PC-3 (cell line): Measurements from ENCODE around the gene MYLK3. TPM values are rescaled to one million over a fixed set of nuclear protein-coding genes. Genes with fewer than 3 reads are reported as not detected.

Experiments
- ATAC-seq: fragments of 200-7000 bp; cut with Tn5 transposase; 2 replicates; pipeline ENCODE4 v1.9.1; 2020; ENCODE audit warnings: mild to moderate bottlenecking, moderate library complexity
- BruUV-seq: library from RNA; stranded (reverse); fragments of 400-500 nt; replicated peaks from 2 replicates; lab custom pipeline; 2021; lab: Mats Ljungman, UMichigan
- CTCF ChIA-PET: fragments of 300-600 bp; sonication (Branson Sonifier 250); formaldehyde crosslinking; loops from one replicate; lab custom pipeline; 2022; ENCODE audit warnings: antibody characterized with exemption; lab: Charles Lee
- POLR2A ChIA-PET: fragments of 300-600 bp; sonication (Branson Sonifier 250); formaldehyde crosslinking; loops from one replicate; lab custom pipeline; 2022; ENCODE audit warnings: antibody characterized with exemption; ENCODE audit not compliant: unreplicated experiment; lab: Charles Lee
- DNase-seq: peaks from one replicate; pipeline ENCODE4 v3.0.0-alpha.2; 2015
- H2AFZ ChIP-seq: fragments of 300-600 bp; sonication (generic); 2 replicates; pipeline ENCODE4 v1.6.0; 2016; ENCODE audit warnings: antibody characterized with exemption, low read length
- H3F3A ChIP-seq: fragments of 300-600 bp; sonication (generic); one replicate; pipeline ENCODE4 v1.6.0; 2017; ENCODE audit warnings: antibody characterized with exemption, low read length, control low read depth, mild to moderate bottlenecking; ENCODE audit not compliant: unreplicated experiment
- H3K27ac ChIP-seq: fragments of 300-600 bp; sonication (generic); 2 replicates; pipeline ENCODE4 v1.5.1; 2016; ENCODE audit warnings: mild to moderate bottlenecking, low read length
- H3K27me3 ChIP-seq: fragments of 300-600 bp; sonication (generic); 2 replicates; pipeline ENCODE4 v1.6.1; 2016; ENCODE audit warnings: low read length, mixed read lengths
- H3K36me3 ChIP-seq: fragments of 300-600 bp; sonication (generic); 2 replicates; pipeline ENCODE4 v1.6.1; 2016; ENCODE audit warnings: low read depth, mixed run types, low read length, mixed read lengths
- H3K4me1 ChIP-seq: fragments of 300-600 bp; sonication (generic); 2 replicates; pipeline ENCODE4 v1.5.1; 2016; ENCODE audit warnings: low read length; ENCODE audit not compliant: insufficient read depth
- H3K4me2 ChIP-seq: fragments of 300-600 bp; sonication (generic); 2 replicates; pipeline ENCODE4 v1.6.0; 2016; ENCODE audit warnings: low read length
- H3K4me3 ChIP-seq: fragments of 300-600 bp; sonication (generic); 2 replicates; pipeline ENCODE4 v1.5.1; 2016; ENCODE audit warnings: mild to moderate bottlenecking, low read length, mixed read lengths
- H3K79me2 ChIP-seq: fragments of 300-600 bp; sonication (generic); 2 replicates; pipeline ENCODE4 v1.6.1; 2017; ENCODE audit warnings: low read length, mixed read lengths
- H3K9ac ChIP-seq: fragments of 300-600 bp; sonication (generic); 2 replicates; pipeline ENCODE4 v1.6.0; 2016; ENCODE audit warnings: mild to moderate bottlenecking, low read length
- H3K9me2 ChIP-seq: fragments of 300-600 bp; sonication (generic); replicated peaks from 2 replicates; pipeline ENCODE4 v1.6.1; 2016; ENCODE audit warnings: mixed run types, low read length, mixed read lengths
- H3K9me3 ChIP-seq: fragments of 300-600 bp; sonication (generic); 2 replicates; pipeline ENCODE4 v1.6.1; 2016; ENCODE audit warnings: low read length, mixed read lengths
- H4K20me1 ChIP-seq: fragments of 300-600 bp; sonication (generic); 2 replicates; pipeline ENCODE4 v1.6.1; 2016; ENCODE audit warnings: low read length, mixed read lengths
- EZH2 ChIP-seq: fragments of 300-600 bp; sonication (generic); IDR thresholded peaks from one replicate; pipeline ENCODE4 v1.6.1; 2017; ENCODE audit warnings: antibody characterized with exemption, mild to moderate bottlenecking, low read length; ENCODE audit not compliant: unreplicated experiment
- EZH2phosphoT487 ChIP-seq: fragments of 300-600 bp; sonication (generic); IDR thresholded peaks from 2 replicates; pipeline ENCODE4 v1.6.1; 2018; ENCODE audit warnings: mild to moderate bottlenecking, antibody characterized with exemption, low read length, borderline replicate concordance
- intact Hi-C: fragments of 100-400 bp; cut with micrococcal nuclease; formaldehyde crosslinking; loops from 2 replicates; pipeline ENCODE4 v1.9.0; 2023
- total RNA-seq: library from RNA; depleted of rRNA; stranded (reverse); fragments of >200 nt; gene quantifications from 2 replicates; pipeline ENCODE4 v1.2.3, GENCODE V29; 2014
- TF ChIP-seq, protein P1 (sequence below): fragments of 300-600 bp; sonication (generic); conservative IDR thresholded peaks from 2 replicates; pipeline ENCODE4 v1.5.1; 2017; ENCODE audit warnings: antibody characterized with exemption, low read depth, mild to moderate bottlenecking, low read length

MYLK3 gene
- total RNA-seq, 1 experiment from 2014 or later: under 0.01 TPM

DNA sequence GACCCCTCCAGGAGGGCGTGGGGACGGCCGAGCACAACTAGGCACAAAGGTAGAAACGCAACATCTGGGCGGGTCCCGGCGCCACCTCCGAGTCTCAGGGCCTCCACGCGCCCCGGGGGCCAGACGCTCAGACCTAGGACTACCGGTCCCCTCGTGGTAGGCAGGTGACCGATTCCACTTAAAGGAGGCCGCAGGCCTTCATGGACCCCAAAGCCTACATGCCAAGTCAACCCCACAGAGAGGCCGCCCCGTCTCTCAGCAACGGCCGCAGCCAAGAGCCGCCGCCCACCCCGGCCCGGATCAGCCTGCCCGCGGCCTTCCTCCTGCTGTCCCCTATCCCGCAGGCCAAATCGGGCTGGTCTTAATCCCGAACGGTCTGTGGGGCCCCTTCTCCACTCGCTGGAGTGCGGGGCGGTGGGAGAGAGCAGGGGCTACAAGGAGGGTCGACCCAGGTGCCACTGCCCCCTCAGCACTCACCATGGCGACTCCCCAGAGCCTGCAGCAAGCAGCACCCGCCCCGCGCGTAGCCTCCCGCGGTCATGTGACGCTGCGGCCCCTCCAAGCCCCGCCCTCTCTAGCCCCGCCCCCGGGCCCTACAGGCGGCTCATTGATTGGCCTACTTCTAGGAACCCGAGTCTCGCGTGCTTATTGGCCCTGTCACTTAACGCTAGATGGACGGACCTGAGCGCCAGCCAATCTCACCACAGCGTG is 59.3 kb downstream of the MYLK3 start, which contains the start of gene VPS35:
Gene VPS35, minus strand, starts transcription at position 525 of the 711 bp plus-strand sequence. Its CDS starts 45 bp downstream, at position 480.
- Histone ChIP-seq H3K9me2 (no peaks in the 10 kb centered on the region), H3K9ac (peak within 1 kb of the TSS; percentile 89), H4K20me1 (peaks cover 62% of the 10 kb centered on the region), H3F3A (no peaks in the 10 kb centered on the region), H3K27ac (peak within 1 kb of the TSS; percentile 71), H3K9me3 (no peaks in the 10 kb centered on the region), H3K4me3 (peak within 1 kb of the TSS; percentile 95), H3K4me2 (peak within 1 kb of the TSS; percentile 94), H3K36me3 (peaks cover 21% of the 10 kb centered on the region), H3K27me3 (no peaks in the 10 kb centered on the region), H2AFZ (peak within 1 kb of the TSS; percentile 96), H3K4me1 (peaks cover 23% of the 10 kb centered on the region), H3K79me2 (peaks cover 79% of the 10 kb centered on the region)
- ChIA-PET CTCF (no interaction called here), POLR2A (no interaction called here)
- BruUV-seq: no TSS peak
- TF ChIP-seq, protein P1, sequence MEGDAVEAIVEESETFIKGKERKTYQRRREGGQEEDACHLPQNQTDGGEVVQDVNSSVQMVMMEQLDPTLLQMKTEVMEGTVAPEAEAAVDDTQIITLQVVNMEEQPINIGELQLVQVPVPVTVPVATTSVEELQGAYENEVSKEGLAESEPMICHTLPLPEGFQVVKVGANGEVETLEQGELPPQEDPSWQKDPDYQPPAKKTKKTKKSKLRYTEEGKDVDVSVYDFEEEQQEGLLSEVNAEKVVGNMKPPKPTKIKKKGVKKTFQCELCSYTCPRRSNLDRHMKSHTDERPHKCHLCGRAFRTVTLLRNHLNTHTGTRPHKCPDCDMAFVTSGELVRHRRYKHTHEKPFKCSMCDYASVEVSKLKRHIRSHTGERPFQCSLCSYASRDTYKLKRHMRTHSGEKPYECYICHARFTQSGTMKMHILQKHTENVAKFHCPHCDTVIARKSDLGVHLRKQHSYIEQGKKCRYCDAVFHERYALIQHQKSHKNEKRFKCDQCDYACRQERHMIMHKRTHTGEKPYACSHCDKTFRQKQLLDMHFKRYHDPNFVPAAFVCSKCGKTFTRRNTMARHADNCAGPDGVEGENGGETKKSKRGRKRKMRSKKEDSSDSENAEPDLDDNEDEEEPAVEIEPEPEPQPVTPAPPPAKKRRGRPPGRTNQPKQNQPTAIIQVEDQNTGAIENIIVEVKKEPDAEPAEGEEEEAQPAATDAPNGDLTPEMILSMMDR: no peak
- no peak for TF ChIP-seq EZH2phosphoT487
- no peak for TF ChIP-seq EZH2
- intact Hi-C loops: loop anchor here (1.0 to 5.0 kb wide), 2 partner anchors 16 to 113 kb away; no protein-coding TSS in a partner anchor
- peak; percentile 93 for DNase-seq
- ATAC-seq: peak; percentile 81

DNA sequence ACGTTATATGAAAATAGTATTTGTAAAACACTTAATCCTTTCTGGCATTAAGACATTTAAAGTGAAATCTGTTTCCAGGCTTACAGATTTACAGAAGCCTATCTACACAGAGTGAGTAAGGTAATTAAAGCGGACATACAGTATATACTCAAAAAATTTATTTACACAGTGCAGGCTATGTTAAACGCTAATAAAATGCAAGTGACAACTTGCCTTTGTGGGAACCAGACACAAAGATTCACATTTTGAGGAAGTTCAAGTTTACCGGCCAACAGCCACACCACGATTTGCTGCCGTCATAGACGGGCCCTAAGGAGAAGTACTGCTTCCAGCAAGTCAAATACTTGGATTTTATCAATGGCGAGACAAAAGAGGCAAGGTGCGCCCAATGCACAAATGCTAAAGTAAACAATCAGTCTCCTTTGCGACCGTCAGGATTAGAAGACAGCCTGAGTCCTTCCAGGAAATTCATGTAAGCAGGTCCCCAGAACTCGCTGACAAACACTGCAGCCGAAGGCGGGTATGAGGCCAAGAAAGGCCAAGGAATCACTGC is 60.0 kb downstream of the MYLK3 start:
- Histone ChIP-seq H3K4me3 (peak overlapping the region; percentile 95), H3K9ac (peak overlapping the region; percentile 89), H3K27me3 (no peaks in the 10 kb centered on the region), H4K20me1 (peaks cover 62% of the 10 kb centered on the region), H3K9me2 (no peaks in the 10 kb centered on the region), H3K79me2 (peaks cover 86% of the 10 kb centered on the region), H3K4me2 (peak overlapping the region; percentile 94), H2AFZ (peak overlapping the region; percentile 72), H3K36me3 (peaks cover 18% of the 10 kb centered on the region), H3K4me1 (peaks cover 23% of the 10 kb centered on the region), H3K9me3 (no peaks in the 10 kb centered on the region), H3K27ac (peak overlapping the region; percentile 71), H3F3A (no peaks in the 10 kb centered on the region)
- TF ChIP-seq EZH2phosphoT487: no peak
- TF ChIP-seq, protein P1: no peak; the same call in 1 of the 2 replicates
- no peak for TF ChIP-seq EZH2
- ChIA-PET CTCF (no interaction called here), POLR2A (interaction anchor here (0.7 kb wide), 1 partner anchor 275 kb away, joined by 3 read pairs; no protein-coding TSS in a partner anchor)
- DNase-seq (peak; percentile 45), ATAC-seq (no peak)
- no TSS peak for BruUV-seq
- intact Hi-C loops: loop anchor here (1.0 to 5.0 kb wide), 2 partner anchors 15 to 114 kb away; no protein-coding TSS in a partner anchor
